Suprapubic skin (tissue), 4 donors: ENCODE results near the gene ATE1.

Source experiments
- POLR2A ChIP-seq, 2 donors: fragments of 450-650 bp; IDR thresholded peaks; one replicate each; pipeline ENCODE4 v1.6.1; 2017; ENCODE audit warnings: antibody characterized with exemption in 2 of 2, mild to moderate bottlenecking in 2 of 2, moderate library complexity in 2 of 2
- POLR2AphosphoS5 ChIP-seq, 3 donors: sonication (generic); formaldehyde crosslinking; IDR thresholded peaks; one replicate each; pipeline ENCODE4 v1.6.1; 2017; ENCODE audit warnings: antibody characterized with exemption in 3 of 3
- TF ChIP-seq, protein P1 (sequence below), 2 donors: fragments of 200-600 bp in 1 of 2; fragments of 450-650 bp in 1 of 2; sonication (generic) in 1 of 2; IDR thresholded peaks; one replicate each; pipeline ENCODE4 v1.5.1; 2016 to 2019; ENCODE audit warnings: antibody characterized with exemption in 2 of 2, mild to moderate bottlenecking in 1 of 2, moderate library complexity in 1 of 2

GRCh38 chr10:121804460-121804859 is 123.4 kb downstream of the ATE1 start:
- TF ChIP-seq, protein P1, sequence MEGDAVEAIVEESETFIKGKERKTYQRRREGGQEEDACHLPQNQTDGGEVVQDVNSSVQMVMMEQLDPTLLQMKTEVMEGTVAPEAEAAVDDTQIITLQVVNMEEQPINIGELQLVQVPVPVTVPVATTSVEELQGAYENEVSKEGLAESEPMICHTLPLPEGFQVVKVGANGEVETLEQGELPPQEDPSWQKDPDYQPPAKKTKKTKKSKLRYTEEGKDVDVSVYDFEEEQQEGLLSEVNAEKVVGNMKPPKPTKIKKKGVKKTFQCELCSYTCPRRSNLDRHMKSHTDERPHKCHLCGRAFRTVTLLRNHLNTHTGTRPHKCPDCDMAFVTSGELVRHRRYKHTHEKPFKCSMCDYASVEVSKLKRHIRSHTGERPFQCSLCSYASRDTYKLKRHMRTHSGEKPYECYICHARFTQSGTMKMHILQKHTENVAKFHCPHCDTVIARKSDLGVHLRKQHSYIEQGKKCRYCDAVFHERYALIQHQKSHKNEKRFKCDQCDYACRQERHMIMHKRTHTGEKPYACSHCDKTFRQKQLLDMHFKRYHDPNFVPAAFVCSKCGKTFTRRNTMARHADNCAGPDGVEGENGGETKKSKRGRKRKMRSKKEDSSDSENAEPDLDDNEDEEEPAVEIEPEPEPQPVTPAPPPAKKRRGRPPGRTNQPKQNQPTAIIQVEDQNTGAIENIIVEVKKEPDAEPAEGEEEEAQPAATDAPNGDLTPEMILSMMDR (IDR thresholded peaks at IDR 0.05) = no peak
- TF ChIP-seq POLR2AphosphoS5 (IDR thresholded peaks at IDR 0.05) (no peak), POLR2A (IDR thresholded peaks at IDR 0.05) (no peak)
